Suprapubic skin (tissue), 4 donors: ENCODE data around the gene MSMP.

ENCODE experiments used
- CTCF ChIP-seq, 2 donors: fragments of 200-600 bp in 1 of 2; fragments of 450-650 bp in 1 of 2; sonication (generic) in 1 of 2; IDR thresholded peaks; one replicate each; pipeline ENCODE4 v1.5.1; 2016 to 2019; ENCODE audit warnings: antibody characterized with exemption in 2 of 2, mild to moderate bottlenecking in 1 of 2, moderate library complexity in 1 of 2
- EP300 ChIP-seq: sonication (generic); formaldehyde crosslinking; IDR thresholded peaks from one replicate; pipeline ENCODE4 v1.6.1; 2017; ENCODE audit warnings: antibody characterized with exemption
- POLR2A ChIP-seq, 2 donors: fragments of 450-650 bp; IDR thresholded peaks; one replicate each; pipeline ENCODE4 v1.6.1; 2017; ENCODE audit warnings: antibody characterized with exemption in 2 of 2, mild to moderate bottlenecking in 2 of 2, moderate library complexity in 2 of 2
- POLR2AphosphoS5 ChIP-seq, 3 donors: sonication (generic); formaldehyde crosslinking; IDR thresholded peaks; one replicate each; pipeline ENCODE4 v1.6.1; 2017; ENCODE audit warnings: antibody characterized with exemption in 3 of 3

DNA sequence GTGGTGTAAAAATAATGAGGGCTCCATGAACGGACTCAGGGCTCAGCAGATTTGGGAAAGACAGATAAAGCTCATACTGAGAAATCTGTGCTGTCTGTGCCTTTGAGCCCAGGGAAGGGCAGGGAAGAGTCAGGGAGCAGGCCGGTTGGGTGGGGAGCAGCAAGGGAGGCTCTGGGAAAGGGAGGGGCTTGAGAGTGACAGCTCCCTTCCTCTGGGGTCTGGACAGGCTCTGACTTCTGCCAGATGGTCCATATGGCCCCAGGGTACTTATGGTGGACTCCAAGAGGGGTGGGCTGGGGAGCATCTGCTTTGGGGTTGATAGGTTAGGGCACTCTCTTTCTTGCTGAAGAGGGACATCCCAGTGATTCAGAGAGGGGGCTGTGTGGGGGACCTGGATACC is 39.4 kb upstream of the MSMP start:
- TF ChIP-seq CTCF (IDR thresholded peaks at IDR 0.05) (no peak), POLR2AphosphoS5 (IDR thresholded peaks at IDR 0.05) (no peak), EP300 (no peak), POLR2A (IDR thresholded peaks at IDR 0.05) (no peak)
